Stimulated activated CD4-positive, alpha-beta T cell treated with anti-CD3 and anti-CD28 coated beads, Interleukin-2, amount 100 ng/mL, for 4 hours (primary cell): ENCODE results near the gene MPP2.
A peak's percentile ranks its signal among the peaks of the same experiment; 100 is the strongest.
"Not testable (repeated sequence)": the region's sequence is repeated elsewhere in the genome, so short reads cannot be mapped to it uniquely, and the experiment has no call there.

ENCODE experiments used
- DNase-seq: peaks from one replicate; pipeline ENCODE4 v3.0.0-alpha.2; 2020; ENCODE audit warnings: low read depth

MPP2 gene, protein sequence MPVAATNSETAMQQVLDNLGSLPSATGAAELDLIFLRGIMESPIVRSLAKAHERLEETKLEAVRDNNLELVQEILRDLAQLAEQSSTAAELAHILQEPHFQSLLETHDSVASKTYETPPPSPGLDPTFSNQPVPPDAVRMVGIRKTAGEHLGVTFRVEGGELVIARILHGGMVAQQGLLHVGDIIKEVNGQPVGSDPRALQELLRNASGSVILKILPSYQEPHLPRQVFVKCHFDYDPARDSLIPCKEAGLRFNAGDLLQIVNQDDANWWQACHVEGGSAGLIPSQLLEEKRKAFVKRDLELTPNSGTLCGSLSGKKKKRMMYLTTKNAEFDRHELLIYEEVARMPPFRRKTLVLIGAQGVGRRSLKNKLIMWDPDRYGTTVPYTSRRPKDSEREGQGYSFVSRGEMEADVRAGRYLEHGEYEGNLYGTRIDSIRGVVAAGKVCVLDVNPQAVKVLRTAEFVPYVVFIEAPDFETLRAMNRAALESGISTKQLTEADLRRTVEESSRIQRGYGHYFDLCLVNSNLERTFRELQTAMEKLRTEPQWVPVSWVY

GRCh38 chr17:43907425-43907981 lies at the start of gene MPP2:
Gene MPP2 (minus strand): TSS chr17:43907536. CDS start chr17:43904460, 3,076 bp downstream.
- DNase-seq: peak; percentile 33

GRCh38 chr17:43956222-43956621 lies 48.9 kb upstream of the MPP2 start:
- DNase-seq: no peak

GRCh38 chr17:43953746-43954145 lies 46.4 kb upstream of the MPP2 start, which contains the start of gene PYY:
Gene PYY (minus strand): TSS chr17:43953940. CDS start chr17:43953483, 457 bp downstream.
- DNase-seq: no peak

DNA sequence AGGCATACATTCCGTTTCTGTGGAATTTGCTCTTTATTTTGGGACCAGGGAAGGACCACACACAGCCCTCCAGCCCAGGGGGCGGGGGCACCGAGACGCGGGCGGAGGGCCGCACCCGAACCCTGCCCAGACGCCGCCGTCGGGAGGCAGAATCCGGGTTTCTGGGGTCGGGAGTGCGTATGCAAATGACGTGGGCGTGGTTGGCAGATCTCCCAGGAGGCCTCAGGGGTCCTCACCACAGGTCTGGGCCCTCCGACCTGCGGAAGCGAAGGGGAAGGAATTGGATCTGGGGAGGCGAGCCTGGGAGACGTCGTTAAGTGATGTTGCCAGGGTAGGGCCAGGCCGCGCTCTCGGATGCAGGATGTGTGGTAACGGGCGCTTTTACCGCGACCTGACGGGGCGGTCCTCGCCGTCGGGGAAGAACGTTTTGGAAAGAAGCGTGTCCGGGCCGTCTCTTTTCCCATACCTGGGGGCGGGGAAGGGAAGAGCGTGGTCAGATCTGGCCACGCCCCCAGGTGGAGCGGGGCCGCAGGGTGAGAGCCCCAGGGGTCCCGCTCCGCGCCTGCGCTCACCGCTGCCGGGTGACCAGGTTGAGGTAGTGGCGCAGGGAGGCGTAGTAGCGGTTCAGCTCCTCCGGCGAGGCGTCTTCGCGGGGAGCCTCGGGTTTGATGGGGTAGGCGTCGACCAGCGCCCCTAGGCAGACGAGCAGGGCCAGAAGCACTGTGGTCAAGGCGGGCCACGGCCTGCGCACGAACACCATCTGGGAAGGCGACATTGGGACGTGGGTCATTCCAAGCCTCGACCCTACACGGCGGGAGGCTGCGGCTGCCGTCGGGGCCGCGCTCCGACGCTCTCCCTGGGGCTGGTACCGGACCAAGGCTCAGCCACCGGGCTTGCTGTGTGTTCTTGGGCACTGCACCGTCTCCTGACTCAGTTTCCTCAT lies 45.7 kb upstream of the MPP2 start:
- no peak for DNase-seq

- no peak for DNase-seq
Observed at GRCh38 chr17:43952351-43952723, 45.0 kb upstream of the MPP2 start.

DNA sequence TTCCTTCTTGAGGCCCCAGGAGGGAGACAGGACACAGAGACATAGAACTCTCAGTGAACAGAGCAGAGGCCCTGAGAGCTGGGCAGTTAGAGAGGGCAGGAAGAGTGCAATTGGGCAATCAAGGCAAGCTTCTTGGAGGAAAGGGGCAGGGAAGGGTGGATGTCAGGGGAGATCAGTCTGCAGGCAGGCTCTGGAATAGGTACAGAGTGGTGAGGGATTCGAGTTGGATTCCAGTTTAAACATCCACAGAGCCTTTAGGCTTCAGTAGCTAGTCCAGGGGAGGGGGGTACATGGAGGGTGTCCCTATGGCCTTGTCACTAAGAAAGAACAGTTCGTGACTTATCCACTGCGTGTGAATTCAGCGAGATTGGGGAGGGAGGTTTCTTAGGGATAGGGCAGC lies 44.4 kb upstream of the MPP2 start:
- DNase-seq: no peak

GRCh38 chr17:43950554-43950953 lies 43.2 kb upstream of the MPP2 start:
- DNase-seq: no peak

- no peak for DNase-seq
Observed at GRCh38 chr17:43949781-43950180, 42.4 kb upstream of the MPP2 start.

GRCh38 chr17:43946781-43947180 lies 39.4 kb upstream of the MPP2 start:
- DNase-seq: no peak

GRCh38 chr17:43945074-43945829 lies 37.9 kb upstream of the MPP2 start:
- no peak for DNase-seq

DNA sequence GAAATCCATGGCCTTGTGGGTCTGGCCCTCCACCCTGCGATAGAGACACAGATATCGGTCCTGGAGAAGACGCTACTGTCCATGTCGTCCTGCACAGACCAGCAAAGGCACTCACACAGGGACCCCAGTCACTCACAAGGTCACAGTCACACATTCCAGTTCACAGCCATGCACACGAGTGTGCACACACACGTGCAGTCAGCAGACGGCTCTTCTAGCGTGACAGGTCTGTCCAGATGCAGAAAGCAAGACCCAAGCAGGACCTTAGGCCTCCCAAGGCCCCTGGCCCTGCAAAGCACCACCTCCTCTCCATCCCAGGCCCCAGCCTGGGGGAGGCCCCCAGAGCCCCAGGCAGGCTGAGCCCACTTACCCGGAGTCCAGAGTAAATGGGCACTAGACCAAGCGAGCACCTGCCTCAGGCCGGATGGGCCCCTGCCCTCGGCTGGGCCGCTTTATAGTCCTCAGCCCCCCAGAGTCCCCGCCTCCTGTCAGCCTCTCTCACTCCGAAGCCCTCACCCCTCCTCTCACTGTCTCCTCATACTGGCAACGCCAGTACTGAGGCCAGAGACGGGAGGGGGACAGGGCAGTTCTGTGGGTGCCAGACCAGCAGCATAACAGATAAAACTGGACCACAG lies 34.8 kb upstream of the MPP2 start, which contains the start of gene PPY:
TSS of gene PPY (minus strand) at position 426 of the 635 bp plus-strand sequence. CDS start 822 bp downstream, outside the sequence.
- no peak for DNase-seq

DNA sequence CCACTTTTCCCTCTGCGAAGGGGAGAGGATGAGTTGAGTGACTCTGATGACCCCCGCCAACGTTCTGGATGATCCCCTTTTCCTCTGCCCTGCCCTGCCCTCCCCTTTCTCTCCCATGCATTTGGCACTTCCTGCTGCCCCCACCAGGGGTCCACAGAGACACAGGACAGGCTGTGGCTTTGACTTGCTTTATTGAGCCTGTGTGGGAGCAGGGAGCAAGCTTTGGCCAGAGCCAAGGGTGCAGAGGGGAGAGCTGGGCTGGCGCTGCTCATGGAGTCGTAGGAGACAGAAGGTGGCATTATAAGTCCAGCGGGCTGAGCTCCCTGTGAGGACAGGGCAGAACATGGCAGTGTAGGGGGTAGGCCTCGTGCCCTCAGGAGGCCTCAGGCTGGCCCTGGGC lies 33.3 kb upstream of the MPP2 start:
- DNase-seq: no peak

- no peak for DNase-seq
Observed at GRCh38 chr17:43939886-43940285, 32.5 kb upstream of the MPP2 start.

DNA sequence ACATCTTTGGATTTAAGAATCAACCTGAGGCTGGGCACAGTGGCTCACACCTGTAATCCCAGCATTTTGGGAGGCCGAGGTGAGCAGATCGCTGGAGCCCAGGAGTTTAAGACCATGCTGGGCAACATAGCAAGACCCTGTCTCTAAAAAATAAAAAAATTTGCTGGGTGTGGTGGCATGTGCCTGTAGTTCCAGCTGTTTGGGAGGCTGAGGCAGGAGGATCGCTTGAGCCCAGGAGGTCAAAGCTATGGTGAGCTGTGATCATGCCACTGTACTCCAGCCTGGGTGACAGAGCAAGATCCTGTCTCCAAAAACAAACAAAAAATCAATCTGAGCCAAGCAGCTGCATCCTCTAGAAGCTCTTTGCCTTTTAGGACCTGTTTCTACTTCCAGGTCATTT lies 32.1 kb upstream of the MPP2 start:
- DNase-seq: not testable (repeated sequence)

DNA sequence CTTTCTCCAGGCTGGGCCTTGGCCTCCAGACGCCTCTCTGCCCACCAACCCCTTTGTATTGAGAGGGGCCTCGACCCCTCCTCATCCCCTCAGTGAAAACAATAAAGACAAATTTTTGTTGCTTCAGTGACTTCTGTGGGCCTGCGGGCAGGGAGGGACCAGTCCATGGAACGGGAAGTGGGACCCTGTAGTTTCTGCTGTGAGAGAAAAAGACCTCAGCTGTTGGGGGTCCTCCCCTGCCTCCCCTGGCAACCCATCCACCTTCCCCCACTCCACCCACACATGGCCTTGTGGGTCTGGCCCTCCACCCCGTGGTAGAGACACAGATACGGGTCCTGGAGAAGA lies 31.5 kb upstream of the MPP2 start:
- no peak for DNase-seq

DNA sequence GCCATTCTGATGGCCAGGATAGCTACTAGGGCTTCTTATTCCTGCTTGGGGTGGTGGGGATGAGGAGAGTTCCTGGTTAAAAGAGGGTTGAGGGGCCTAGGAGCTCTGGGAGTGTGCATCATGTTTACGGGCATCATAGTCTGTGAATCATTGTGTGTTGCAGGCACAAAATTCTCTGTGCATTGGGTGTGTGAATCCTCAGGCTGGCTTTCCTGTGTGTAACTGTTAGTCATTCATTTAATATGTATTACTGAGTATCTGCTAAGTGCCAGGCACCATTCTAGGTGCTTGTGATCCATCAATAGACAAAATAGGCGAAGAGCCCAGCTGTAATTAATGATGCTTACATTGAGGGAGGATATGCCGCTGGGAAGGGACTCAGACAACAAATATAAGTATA lies 29.1 kb upstream of the MPP2 start:
- DNase-seq: no peak

- no peak for DNase-seq
Observed at GRCh38 chr17:43935926-43936261, 28.6 kb upstream of the MPP2 start.

DNA sequence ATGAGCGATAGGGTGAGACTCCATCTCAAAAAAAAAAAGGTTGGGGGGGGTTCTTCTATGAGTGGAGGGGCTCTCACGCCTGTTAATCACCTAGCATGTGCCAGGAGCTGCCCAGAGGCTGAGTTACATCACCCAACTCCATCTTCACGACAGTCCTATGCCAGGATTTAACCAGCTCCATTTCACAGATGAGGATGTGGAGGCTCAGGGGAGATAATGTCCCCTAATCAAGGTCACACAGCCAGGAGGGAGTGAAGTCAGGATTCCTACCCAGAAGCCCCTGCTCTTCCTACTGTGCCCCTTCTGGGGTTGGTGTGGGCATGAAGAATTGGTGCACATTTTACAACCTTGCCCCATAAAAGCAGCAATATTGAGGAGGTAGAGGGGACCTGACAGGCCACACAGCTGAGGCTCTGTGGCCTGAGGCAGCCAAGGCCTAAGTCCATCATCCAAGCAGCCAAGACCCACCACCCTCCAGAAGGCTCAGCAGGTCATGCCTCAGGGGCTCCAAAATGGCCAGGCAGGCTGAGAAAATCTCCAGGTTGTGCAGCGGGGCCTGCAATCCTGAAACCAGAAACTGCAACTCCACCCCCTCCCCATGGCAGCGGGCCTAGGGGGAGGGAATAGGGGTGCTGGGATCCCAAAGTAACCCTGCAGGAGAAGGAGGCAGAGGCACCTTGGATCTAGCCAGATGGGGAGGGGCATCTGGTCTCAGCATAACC lies 28.0 kb upstream of the MPP2 start:
- no peak for DNase-seq

DNA sequence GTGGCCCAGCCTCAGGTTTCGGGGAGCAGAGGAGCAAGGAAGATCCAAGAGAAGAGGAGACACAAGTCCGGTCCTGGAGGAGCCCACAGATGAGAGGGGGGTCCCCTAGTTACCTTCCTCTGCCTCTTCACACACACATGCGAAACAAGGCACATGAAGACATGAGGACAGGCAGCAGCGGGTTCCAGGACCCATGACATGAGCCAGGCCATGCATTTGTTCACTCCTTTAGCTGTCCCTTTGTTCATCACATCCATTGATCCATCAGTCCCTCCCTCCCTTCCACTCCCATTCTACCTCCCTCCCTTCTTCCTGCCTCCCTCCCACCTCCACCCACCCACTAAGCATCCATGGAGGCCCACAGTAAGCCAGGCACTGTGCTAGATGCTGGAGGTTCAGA lies 25.6 kb upstream of the MPP2 start:
- no peak for DNase-seq

DNA sequence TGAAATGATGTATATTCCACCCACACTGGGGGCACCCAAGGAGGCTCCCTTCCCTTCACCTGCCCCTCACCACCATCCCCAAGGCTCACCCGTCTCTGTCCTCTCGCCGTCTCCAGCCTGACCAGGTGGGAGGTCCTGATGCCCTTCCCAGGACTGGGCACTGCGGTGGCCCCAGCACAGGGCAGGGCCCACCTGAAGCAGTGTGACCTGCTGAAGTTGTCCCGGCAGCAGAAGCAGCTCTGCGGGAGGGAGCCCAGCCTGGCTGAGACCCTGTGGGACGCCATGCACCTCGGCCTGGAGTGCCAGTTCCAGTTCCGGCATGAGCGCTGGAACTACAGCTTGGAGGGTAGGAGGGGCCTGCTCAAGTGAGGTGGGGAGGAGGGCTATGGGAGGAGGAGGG lies 25.0 kb upstream of the MPP2 start:
- DNase-seq: no peak
